HG02943 (cell line): ENCODE measurements around the gene CAD.

Source experiments
- ATAC-seq: cut with Tn5 transposase; IDR thresholded peaks from one replicate; pipeline ENCODE4 v1.9.1; 2021; ENCODE audit warnings: mild to moderate bottlenecking, low read depth, moderate library complexity; ENCODE audit not compliant: unreplicated experiment

The CAD gene

DNA sequence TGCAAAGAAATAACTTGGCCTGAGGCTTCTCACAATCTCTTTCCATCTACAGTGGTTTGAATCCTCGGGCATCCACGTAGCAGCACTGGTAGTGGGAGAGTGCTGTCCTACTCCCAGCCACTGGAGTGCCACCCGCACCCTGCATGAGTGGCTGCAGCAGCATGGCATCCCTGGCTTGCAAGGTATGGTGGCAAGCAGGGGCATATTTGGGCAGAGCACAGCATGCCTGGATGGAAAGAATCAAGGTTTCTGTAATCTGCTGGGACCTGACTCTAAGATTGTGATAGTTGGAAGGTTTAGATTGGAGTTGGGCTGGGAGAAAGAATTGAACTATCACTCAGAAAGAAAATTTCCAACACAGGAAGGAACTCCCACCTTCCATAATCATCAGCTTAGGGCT lies 4.0 kb downstream of the CAD start:
- no peak for ATAC-seq

DNA sequence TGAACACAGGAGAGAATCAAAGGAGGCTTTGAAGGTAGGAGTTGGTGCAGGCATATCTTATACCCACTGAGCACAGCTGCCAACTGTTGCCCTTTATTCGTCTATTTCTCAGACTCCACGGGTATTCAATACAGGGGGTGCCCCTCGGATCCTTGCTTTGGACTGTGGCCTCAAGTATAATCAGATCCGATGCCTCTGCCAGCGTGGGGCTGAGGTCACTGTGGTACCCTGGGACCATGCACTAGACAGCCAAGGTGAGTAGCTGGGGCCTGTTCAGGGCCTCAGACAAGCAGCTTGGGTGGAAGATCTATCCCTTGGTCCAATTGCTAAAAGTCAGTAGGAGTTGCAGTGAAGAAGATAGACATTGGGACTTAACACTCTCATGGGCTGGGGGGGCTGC lies 5.2 kb downstream of the CAD start:
- no peak for ATAC-seq

DNA sequence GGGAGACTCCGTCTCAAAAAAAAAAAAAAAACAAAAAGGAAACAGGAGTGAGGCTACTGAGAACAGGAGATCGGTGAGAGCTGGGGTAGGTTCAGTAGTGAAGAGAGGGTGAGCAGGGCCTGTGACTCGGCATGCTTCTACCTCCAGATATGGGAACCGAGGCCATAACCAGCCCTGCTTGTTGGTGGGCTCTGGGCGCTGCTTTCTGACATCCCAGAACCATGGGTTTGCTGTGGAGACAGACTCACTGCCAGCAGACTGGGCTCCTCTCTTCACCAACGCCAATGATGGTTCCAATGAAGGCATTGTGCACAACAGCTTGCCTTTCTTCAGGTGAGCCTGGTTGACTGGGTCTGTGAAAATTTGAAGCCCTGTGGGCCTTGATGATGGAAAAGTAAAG lies 6.2 kb downstream of the CAD start:
- no peak for ATAC-seq

DNA sequence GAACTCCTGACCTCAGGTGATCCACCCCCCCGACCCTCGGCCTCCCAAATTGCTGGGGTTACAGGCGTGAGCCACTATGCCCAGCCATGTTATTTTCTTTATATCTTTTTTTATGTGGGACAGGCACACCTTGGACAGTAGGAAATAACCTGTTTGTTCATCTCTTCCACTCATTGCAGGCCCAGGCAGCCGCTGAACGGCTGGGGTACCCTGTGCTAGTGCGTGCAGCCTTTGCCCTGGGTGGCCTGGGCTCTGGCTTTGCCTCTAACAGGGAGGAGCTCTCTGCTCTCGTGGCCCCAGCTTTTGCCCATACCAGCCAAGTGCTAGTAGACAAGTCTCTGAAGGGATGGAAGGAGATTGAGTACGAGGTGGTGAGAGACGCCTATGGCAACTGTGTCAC lies 8.4 kb downstream of the CAD start:
- no peak for ATAC-seq

DNA sequence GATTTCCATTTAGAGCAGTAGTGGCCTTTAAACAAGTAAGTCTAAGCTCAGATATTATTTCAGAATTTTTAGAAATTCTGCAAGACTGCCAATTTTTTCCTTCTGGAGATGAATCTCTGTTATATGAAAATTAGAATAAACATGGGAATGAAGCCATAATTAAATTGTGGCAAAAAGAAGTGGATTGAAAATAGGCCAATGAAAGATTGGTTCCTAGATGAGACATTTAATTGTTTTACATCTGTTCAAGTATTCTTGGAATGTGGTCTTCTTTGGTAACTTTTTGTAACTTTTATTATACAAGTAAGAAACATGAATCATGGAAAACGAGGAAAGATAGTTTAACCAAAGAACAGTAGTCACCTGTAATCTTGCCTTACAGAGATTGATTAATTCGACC lies 10.3 kb downstream of the CAD start:
- ATAC-seq: no peak

DNA sequence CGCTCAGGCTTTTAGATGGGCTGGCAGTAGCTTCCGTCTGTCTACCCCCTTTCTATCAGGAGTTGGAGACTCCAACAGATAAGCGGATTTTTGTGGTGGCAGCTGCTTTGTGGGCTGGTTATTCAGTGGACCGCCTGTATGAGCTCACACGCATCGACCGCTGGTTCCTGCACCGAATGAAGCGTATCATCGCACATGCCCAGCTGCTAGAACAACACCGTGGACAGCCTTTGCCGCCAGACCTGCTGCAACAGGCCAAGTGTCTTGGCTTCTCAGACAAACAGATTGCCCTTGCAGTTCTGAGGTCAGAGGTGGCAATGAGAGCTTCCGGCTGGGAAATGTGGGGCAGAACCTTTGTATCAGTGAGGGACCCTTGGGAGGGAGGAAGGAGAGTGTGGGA lies 14.8 kb downstream of the CAD start:
- ATAC-seq: no peak

DNA sequence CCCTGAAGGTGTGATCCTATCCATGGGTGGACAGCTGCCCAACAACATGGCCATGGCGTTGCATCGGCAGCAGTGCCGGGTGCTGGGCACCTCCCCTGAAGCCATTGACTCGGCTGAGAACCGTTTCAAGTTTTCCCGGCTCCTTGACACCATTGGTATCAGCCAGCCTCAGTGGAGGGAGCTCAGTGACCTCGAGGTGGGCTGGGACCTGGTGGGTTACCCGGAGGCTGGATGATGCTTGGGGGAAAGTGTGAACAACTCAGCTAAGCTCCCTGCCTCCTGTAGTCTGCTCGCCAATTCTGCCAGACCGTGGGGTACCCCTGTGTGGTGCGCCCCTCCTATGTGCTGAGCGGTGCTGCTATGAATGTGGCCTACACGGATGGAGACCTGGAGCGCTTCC lies 16.2 kb downstream of the CAD start:
- no peak for ATAC-seq

DNA sequence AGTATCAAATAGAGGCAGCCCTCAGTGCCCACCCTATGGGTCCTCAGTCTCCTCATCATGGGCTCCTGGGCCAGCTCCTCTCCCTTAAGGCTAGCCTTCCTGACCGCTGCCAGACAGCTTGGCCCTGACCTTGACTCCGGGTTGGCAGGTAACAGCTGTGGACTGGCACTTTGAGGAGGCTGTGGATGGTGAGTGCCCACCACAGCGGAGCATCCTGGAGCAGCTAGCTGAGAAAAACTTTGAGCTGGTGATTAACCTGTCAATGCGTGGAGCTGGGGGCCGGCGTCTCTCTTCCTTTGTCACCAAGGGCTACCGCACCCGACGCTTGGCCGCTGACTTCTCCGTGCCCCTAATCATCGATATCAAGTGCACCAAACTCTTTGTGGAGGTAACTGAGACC lies 19.0 kb downstream of the CAD start:
- ATAC-seq: no peak

DNA sequence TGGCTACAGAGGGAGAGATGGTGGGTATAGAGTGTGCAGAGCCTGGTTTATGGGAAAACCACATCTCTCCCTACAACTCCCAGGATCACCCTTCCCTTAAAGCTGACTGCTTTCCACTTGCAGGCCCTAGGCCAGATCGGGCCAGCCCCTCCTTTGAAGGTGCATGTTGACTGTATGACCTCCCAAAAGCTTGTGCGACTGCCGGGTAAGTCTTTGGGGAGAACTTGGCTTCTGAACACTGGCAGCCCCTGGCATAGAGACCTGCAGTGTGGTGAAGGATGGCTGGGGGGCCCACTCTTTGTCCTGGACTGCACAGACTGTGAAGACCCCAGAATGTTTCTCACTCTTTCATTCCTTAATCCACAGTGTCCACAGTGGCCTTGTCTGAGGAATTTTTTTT lies 19.5 kb downstream of the CAD start:
- no peak for ATAC-seq

DNA sequence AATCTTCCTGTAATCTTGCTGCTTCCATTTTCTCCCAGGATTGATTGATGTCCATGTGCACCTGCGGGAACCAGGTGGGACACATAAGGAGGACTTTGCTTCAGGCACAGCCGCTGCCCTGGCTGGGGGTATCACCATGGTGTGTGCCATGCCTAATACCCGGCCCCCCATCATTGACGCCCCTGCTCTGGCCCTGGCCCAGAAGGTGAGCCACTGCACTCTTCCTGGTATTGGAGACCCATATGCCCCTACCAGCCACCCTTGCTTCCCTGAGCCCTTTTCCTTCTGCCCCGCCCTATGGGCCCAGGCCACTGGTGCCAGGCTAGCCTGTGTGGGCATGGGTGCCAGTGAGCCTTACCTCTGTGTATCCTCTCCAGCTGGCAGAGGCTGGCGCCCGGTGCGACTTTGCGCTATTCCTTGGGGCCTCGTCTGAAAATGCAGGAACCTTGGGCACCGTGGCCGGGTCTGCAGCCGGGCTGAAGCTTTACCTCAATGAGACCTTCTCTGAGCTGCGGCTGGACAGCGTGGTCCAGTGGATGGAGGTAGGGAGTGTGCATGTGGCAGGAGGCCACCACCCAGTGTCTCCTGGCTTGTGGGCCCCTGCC lies 20.3 kb downstream of the CAD start:
- ATAC-seq: no peak

DNA sequence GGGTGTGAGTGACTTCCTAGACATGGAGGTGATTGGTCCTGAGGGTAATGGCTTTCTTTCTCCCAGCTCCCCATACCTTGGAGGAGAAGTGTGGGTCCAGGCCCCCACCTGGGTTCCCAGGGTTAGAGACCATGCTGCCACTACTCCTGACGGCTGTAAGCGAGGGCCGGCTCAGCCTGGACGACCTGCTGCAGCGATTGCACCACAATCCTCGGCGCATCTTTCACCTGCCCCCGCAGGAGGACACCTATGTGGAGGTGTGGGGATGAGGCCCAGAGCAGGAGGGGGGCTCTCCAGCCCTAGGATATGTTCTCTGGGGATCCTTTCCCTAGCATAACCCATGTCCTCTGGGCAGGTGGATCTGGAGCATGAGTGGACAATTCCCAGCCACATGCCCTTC lies 21.8 kb downstream of the CAD start:
- no peak for ATAC-seq

DNA sequence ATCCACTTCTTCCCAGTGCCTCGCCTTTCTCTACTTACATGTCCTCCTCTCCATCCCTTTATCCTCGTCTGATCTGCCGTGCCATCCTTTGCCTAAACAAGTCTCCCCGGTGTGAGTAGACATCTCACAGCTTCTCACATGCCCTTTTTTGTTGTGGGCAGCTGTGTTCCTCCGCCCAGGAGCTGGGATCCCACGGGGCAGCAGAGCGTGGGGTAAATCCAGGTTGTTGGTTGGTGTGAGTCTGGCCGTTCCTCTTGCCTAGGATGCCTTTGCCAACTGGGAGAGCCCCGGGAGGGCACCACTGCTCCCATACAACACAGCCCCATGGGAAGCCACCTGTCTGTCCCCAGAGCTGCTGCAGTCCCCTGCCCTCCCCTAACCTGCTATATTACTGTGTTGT lies 23.2 kb downstream of the CAD start:
- ATAC-seq: no peak

DNA sequence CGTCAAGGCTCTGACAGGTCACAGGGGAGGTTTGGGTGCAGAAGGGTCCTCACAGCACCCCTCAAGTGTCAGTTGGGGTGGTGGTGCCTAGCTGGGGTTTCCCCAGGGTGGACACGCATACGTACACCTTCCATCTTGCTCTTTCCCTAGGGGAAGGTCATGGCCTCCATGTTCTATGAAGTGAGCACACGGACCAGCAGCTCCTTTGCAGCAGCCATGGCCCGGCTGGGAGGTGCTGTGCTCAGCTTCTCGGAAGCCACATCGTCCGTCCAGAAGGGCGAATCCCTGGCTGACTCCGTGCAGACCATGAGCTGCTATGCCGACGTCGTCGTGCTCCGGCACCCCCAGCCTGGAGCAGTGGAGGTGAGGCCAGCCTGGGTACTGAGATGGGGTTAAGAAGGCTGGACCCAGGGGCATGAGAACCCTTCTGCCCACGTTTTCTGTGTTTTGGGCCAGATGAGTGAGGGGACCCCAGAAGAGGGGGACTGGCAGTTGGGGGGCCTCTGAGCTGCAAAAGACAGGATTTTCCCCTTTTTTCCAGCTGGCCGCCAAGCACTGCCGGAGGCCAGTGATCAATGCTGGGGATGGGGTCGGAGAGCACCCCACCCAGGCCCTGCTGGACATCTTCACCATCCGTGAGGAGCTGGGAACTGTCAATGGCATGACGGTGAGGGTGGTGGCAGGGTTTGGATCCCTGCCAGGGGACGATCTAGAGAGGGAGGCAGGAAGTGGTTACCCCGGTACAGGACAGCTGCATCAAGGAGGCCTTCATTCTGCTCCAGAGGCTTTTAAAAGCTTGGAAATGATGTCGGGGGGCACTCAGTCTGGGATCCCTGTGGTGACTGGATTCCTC lies 24.8 kb downstream of the CAD start:
- no peak for ATAC-seq

DNA sequence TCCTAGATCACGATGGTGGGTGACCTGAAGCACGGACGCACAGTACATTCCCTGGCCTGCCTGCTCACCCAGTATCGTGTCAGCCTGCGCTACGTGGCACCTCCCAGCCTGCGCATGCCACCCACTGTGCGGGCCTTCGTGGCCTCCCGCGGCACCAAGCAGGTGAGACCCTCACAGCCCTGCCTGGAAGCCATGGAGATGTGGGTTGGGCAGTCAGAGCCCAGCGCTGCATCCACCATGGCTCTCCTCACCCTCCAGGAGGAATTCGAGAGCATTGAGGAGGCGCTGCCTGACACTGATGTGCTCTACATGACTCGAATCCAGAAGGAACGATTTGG lies 25.4 kb downstream of the CAD start:
- no peak for ATAC-seq

DNA sequence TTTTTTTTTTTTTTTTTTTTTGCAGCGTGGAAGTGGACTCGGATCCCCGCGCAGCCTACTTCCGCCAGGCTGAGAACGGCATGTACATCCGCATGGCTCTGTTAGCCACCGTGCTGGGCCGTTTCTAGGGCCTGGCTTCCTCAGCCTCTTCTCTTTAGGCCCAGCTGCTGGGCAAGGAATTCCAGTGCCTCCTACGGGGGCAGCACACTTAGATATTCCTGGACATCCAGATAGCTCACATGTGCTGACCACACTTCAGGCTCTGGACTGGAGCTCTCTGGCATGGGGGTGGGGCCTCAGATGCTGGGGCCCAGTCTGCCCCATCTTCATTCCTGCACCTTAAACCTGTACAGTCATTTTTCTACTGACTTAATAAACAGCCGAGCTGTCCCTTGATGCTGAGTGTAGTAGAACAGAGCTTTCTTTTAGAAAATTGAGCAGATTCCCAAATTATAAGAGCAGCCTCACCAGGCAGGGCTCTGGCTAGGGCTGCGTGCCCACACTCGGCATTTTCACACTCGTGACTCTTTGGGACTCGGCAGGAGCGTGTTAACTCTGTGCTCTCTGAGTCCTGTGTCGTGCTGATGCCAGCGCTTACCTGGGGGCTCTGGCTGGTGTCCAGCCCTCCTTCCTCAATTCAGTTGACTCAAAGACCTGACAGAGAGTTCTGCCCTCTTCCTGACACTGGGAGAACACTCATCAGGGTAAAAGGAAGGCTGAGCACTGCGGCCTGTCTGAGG lies 26.4 kb downstream of the CAD start:
- ATAC-seq: no peak

DNA sequence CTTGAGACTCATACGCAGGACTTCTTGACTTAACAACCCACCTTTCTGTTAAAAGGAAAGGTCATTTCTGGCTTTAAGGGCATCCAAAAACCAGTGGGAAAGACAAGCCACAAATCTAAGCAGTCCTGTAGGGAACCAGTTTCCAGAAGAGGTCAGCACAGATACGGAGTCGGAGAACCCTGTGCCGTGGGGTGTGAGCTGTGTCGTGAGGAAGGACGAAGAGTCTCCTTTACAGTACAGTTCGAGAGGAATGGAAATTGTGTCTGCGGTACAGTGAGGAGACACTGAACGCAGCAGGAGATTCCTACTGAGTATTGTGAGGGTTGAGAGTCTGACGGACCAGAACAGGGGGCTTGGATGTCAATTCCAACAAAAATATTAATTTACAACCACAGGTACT lies 27.9 kb downstream of the CAD start:
- no peak for ATAC-seq

DNA sequence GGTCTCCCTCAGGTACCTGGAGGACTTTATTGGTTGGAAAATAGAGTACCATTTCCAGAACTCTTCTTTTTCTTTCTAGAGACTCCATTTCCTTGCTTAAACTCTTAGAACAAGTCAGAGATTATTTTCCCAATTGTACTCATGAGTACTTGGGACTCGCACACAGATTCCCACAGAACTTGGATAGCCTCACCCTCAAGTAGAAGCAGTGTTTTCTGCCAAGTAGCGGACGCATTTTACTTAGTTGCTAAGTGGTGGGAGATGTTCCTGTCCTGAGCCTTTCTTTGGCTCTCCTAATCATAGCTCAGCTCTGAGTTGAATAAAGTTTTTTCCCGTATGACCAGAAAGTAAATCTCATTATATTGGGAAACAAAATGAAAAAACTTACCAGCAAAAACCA lies 28.5 kb downstream of the CAD start:
- ATAC-seq: no peak

DNA sequence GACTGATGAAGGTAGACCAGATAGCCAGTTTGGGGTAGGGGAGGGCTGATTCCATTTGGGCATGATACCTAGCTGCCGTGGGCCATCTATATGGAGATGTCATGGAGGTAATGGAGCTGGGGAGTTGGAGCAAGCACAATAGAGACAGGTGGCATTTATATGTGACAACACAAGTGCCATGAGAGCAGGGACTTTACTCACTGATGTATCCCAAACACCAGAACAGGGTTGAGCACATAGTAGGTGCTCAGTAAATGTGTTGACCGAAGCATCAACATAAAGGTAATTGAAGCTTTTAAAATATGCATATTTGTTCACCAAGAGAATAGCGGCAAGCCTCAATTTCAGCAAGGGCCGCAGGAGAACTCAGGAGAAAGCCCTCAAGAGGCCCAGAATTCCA lies 30.7 kb downstream of the CAD start:
- no peak for ATAC-seq

DNA sequence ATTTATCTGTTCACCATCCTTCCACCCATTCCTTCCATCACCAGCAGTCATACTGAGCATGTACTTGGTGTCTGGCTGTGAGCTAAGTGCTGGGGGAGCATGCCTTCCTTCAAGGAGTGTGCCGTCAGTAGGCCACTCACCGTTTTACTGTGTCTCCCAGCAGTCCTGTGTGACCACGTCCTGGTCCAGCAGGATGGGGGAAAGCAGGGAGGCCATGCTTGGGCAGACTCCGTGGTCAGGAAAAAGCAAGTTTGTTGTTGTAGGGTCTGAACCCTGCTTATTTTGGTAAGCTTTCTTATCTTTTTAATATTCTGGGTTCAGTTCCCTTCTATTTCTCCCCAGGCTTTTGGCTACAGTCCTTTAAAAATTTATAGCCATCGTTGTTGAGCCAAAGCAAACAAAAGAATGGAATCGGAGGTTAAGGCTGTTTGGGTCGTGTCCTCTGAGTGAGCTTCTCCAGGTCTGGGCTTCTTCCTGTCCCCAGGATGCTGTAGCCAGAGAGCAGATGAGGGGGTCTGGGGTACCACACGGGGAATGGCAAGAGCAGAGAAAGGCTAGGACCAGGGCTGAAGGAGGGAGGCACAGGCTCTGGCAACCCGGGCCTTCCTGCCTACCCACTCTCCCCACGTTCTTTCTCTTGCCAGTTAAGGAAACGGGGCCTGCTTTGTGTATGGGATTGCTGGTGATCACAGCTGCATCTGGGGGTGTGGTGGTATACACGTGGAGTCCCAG lies 32.2 kb downstream of the CAD start:
- ATAC-seq: no peak

DNA sequence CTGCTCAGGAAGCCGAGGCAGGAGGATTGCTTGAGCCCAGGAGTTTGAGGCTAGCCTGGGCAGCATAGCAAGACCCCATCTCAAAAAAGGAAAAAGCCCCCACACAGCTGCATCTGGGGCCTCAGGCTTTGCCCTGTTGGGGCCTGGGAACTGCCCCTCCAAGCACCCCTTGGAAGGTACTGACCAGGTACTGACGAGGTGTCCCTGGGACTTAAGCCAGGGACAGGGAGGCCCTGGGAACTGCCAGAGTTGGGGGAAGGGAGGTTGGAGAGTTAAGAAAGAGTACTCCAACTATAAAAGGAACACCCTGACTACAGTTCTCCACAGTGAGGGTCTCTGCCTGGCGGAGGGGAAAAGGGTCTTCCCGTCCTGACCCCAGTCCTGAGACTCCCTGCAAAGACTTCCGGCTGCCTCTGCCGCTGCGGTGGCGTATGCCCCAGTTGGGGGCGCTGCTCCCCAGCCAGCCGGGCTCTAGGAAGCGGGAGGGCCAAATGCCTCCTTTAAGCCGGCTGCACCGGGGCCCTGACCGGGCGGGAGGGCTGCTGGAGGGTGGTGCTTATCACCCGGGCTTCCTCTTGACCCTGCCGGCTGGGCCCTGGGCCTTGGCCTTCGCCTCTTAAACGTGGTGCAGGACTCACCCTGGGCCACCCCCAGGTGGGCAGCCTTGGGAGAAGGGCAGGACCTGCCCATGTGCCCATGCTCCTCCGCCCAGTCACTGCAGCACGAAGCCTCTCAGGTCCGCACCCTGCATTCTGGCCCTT lies 32.9 kb downstream of the CAD start:
- no peak for ATAC-seq
